GM19468 (cell line): ENCODE data around the gene LFNG.
"Not testable (repeated sequence)": the region's sequence is repeated elsewhere in the genome, so short reads cannot be mapped to it uniquely, and the experiment has no call there.

Experiments used
- ATAC-seq: cut with Tn5 transposase; IDR thresholded peaks from one replicate; pipeline ENCODE4 v1.9.1; 2021; ENCODE audit warnings: mild to moderate bottlenecking, moderate library complexity, moderate number of reproducible peaks; ENCODE audit not compliant: unreplicated experiment; ENCODE audit errors: extremely low read depth

Gene LFNG

DNA sequence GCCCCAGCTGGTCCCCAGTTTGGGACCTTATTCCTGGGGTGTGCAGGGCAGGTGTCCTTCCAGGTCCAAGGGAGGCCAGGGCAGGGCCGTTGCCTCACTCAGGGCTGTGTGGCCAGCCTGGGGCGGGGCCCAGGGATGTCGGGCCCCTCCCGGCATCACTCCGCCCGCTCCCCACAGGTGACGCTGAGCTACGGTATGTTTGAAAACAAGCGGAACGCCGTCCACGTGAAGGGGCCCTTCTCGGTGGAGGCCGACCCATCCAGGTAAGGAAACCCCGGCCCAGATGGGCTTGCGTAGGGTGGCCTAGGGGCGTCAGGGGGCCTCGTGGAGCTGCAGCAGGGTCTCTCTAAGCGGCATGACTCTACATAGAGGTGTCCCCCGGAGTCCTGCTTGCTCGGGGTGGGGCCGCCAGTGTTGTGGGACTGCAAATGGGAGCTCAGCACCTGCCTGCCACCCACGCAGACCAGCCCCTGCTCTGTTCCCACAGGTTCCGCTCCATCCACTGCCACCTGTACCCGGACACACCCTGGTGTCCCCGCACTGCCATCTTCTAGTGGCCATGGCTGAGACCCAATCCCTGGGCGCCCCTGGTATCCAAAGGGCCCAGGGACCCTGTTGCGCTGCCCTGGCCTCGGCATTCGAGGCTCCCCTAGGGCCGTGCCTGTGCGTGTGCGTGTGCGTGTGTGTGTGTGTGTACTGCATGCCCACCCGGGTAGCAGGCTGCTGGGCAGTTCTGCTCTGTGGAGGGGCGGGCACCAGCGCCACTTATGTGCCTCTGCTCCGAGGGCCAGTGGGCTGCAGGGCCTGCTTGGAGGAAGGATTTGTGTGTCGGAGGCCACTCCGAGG lies 7.3 kb downstream of the LFNG start:
- no peak for ATAC-seq

DNA sequence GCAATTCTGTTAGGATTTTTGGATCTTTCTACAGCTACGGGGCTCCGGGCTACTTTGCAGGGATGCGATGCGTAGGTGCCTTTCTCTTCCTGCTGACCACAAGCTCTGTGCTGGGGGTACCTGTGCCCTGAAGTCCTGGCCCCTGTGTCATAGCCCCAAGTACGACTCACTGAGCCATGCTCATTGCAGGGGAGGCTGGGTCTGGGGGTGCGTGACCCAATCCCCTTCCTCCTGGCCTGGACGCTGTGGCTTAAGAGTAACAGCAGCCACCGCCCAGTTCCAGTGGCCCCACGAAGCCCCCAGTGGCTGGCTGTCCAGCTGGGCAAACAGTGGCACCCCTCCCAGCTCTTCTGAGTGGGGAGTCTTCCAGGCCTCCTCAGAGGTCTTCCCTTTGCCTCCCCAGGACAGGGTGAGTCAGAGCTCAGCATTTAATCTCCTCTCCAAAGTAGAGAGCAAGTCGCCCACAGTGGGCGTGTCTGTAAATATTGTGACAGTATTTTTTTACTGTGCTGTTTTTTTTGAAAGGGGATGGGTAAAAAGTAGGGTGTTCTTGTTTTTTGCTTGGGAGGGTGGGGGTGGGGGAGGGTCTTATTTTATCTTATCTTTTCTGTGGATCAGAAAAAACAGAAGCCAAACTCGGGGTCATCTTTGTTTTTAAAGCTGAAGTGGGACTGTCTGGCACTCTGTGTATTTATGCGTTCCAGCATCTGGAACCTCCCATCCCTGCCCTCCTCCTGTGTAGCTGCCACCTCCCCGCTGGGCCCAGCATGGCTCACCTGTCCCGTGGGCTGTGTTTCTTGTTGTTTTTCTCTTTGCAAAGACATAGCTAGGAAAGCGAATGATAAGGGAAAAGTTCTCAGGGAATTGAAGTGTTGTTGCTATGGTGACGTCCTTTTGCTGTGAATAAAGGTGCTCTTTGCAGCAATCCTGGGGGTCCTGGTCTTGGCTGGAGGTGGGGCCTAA lies 8.2 kb downstream of the LFNG start:
- no peak for ATAC-seq

DNA sequence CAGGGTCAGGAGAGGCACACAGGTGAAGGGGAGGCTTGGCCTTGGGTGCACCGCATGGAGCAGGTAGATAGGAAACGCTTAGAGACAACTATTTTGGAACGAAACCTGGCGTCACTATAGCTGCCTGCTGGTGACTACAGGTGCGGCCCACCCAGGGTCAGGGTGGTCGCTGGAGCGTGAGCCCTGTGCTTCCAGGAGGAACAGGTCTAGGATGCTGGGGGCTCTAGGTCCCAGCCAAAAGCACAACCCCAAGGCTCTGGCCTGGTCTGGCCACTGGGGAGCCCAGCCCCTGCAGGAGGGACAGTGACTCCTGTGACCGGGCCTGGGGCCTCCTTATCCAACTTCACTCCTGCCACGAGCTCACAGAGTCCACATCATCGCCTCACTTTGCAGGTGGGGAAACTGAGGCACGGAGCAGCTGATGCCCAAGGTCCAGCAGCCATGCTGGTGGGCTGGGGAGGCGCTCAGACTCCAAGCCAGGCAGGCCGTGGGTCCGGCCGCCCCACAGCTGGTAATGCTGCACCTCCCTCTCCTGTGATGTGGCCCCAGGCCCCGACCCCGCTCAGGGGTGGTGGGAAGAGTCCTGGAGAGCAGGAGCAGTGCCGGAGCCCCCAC lies 9.0 kb downstream of the LFNG start:
- ATAC-seq, result no peak

DNA sequence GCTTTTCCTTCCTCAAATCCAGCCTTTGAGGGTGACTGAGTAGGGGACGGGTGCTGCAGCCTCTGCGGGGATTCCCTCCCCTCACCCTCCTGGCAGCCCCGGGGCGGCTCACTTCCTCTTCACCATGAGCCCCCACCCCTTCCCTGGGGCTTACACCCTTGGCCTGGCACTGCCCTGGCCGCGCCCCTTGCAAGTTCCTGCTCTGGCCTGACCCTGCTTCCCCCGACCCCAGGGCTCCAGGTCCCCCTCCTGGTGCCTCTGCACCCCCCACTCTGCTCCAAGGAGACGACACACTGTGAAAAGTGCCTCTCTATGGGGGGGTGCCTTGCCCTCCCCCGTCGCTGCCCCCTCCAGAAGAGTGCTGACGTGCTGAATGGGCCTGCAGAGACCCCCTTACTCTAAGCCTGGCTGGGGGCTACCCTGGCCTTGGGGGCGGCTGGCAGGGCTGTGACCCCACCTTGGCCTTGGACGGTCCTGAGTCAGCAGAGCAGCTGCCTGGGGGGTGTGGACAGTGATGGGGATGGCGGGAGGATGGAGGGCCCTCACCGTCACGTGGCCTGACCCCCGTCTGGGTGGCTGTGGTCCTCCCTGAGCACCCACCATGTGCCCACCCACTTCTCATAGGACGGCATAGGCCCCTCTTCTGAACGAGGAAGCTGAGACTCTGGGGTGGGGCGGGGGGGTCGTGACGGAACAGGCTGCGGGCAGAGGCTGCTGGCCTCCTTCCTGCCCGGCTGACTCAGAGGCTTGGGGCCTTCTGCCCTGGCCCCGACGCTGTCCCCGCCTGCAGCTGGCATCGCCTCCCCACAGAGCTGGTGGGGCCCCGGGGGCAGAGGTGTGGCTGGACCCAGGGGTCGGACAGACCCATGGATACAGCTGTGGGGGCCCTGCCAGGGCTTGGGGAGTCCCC lies 9.8 kb downstream of the LFNG start:
- no peak for ATAC-seq

DNA sequence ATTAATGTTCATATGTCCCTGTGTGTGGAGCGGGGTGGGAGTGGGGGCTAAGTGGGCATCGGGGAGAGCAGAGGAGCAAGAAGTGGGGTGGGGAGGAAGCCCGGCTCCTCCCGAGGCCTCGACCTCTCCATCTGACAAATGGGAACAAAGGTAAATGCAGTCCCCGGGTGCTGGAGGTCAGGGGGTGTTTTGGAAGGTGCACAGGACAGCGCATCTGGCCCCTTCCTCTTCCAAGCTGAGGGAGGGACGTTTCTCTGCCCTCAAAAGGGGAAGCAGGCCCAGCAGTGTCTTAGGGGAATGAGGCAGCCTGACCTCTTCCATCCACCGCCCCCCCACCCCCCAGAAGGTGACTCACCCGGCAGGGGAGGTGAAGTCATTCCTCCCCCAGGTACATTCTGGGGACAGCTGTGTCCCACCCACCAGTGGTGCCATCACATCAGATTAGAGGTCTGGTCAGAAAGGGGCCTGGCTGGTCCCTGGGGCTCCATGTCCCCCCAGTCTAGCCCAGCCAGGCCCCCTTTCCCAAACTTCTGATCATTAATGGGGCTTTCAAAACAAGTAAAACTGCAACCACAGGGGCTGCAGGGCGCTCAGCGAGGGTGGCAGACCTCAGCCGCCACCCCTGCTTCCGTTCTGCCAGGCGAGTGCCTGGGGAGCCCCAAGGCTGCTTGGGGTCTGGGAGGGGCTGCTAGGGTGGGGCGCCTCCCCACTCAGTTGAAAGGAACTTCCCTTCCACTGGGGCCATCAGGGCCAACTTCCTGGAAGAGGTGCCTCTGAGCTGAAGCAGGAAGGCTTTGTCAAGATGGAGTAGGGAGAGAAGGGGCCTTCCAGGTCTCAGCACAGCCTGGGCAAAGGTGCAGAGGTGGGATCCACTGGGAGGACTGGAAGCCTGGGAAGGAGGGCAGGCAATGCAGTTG lies 10.8 kb downstream of the LFNG start:
- no peak for ATAC-seq

DNA sequence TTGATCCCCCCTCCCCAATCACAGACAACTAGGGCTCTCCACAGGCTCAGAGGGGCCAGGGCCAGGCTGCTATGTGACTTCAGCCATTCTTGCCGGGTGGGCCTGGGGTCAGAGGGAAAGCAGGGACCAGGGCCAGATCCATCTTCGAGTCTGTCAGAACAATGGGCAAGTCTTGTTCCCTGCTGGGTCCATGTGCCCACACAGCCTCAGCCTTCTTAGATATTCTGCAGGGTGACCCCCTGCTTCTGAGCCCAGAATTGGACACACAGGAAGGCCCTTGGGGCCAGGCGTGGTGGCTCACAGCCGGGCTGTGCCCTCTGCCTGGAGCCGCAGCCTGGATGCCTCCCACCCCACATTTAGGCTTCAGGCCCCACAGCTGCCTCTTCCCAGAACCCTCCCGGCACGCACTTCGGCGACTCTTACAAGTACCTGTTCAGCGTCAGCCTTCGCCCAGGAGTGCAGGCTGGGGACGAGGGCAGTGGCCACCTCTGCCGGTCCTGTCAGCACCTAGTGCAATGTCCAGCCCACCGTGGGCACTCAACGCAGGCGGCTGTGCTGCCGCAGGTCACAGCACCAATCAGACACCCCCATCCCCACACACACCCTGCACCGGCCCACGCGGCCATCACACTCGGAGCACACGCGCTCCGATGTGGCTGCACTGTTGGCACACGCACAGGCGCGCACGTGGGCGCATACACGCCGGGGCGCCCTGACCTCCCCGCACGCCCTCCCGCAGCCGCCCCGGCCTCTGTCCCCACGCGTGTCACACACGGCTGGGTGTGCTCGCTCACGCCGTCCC lies 11.6 kb downstream of the LFNG start:
- not testable (repeated sequence) for ATAC-seq

DNA sequence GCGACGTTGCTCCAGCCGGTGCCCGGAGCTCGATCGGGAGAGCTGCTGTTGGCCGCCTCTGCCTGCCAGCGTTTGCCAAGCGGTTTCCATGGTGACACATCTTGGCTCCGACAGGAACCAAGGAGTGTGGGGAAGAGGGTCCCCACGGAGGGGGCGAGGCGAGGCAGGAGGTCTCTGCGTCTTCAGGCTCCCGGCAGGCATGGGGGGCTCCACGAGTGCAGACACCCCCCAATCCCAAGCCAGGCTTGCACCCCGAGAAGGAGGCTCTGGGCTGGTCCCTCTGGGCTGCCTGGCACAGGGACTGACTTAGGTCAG lies 12.2 kb downstream of the LFNG start:
- not testable (repeated sequence) for ATAC-seq

DNA sequence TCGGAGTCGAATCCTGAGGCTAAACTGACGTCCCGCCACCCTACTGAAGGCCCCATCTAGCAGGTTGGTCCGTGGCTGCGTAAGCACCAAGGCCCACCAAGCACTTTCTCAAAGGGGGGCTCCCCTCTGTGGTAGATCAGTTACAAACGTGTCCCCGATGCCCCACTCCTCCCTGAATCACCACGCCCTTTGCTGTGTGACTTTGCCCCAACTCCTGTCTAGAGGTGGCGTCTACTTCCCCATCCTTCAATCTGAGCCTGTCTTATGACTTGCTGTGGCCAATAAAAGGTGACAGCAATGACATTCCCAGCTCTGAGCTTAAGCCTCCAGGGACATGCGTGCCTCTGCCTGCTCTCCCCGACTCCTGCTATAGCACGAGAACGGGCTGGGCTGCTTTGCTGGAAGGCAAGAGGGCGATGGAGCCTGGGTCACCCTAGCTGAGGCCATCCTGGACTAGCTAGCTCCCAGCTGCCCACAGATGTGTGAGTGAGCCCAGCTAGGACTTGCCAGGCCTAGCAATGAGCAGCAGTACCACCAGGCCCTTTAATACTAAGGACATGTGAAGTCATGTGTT lies 12.7 kb downstream of the LFNG start:
- not testable (repeated sequence) for ATAC-seq

DNA sequence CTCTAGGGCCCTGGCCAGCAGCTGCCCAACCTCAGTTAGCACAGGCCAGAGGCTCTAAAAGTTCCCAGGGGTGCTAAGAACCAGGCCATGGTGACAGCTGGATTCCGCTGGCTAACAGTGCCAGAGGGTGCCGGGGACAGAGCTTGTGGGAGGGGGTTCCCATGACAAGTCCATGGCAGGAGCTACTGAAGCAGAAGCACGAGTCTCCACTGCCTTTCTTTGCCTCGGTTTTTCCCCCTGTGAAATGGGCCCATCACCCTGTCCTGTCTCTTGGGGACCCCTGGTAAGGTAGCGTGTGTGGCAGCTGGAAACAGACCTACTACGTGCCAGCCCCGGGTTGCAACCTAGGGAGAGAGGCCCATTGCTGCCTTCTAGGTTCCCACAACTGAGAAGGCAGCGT lies 13.2 kb downstream of the LFNG start:
- ATAC-seq, result not testable (repeated sequence)

DNA sequence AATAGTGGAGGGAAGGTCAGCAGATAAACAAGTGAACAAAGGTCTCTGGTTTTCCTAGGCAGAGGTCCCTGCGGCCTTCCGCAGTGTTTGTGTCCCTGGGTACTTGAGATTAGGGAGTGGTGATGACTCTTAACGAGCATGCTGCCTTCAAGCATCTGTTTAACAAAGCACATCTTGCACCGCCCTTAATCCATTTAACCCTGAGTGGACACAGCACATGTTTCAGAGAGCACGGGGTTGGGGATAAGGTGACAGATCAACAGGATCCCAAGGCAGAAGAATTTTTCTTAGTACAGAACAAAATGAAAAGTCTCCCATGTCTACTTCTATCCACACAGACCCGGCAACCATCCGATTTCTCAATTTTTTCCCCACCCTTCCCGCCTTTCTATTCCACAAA lies 14.0 kb downstream of the LFNG start:
- not testable (repeated sequence) for ATAC-seq

DNA sequence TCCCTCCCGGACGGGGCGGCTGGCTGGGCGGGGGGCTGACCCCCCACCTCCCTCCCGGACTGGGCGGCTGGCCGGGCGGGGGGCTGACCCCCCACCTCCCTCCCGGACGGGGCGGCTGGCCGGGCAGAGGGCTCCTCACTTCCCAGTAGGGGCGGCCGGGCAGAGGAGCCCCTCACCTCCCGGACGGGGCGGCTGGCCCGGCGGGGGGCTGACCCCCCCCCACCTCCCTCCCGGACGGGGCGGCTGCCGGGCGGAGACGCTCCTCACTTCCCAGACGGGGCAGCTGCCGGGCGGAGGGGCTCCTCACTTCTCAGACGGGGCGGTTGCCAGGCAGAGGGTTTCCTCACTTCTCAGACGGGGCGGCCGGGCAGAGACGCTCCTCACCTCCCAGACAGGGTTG lies 14.6 kb downstream of the LFNG start:
- not testable (repeated sequence) for ATAC-seq

DNA sequence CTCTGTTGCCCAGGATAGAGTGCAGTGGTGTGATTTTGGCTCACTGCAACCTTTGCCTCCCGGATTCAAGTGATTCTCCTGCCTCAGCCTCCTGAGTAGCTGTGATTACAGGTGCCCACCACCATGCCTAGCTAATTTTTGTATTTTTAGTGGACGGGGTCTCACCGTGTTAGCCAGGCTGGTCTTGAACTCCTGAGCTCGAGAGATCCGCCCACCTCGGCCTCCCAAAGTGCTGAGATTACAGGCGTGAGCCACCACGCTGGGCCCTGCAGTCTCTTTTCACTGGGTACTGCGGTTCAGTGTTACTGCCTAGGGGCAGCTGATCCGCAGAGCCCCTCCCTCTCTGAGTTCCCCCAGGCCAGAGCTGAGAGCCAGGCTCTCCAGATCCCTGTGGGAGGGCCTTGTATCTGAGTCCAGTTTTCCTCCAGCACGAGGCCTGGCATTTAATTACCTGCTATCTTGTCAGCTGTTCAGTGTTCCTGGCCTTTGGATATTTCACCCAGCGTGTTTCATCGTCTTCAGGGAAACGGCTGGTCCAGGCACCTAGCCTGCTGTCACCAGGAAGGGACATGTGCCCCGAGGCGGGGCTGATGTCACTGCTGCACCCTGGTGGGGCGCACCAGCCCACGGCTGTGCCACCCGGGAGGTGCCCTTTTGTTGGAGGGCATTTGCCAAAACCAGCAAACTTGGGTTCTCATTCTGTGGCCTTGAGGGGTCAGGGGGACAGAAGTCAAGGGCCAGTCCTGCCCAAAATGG lies 16.5 kb downstream of the LFNG start:
- not testable (repeated sequence) for ATAC-seq

DNA sequence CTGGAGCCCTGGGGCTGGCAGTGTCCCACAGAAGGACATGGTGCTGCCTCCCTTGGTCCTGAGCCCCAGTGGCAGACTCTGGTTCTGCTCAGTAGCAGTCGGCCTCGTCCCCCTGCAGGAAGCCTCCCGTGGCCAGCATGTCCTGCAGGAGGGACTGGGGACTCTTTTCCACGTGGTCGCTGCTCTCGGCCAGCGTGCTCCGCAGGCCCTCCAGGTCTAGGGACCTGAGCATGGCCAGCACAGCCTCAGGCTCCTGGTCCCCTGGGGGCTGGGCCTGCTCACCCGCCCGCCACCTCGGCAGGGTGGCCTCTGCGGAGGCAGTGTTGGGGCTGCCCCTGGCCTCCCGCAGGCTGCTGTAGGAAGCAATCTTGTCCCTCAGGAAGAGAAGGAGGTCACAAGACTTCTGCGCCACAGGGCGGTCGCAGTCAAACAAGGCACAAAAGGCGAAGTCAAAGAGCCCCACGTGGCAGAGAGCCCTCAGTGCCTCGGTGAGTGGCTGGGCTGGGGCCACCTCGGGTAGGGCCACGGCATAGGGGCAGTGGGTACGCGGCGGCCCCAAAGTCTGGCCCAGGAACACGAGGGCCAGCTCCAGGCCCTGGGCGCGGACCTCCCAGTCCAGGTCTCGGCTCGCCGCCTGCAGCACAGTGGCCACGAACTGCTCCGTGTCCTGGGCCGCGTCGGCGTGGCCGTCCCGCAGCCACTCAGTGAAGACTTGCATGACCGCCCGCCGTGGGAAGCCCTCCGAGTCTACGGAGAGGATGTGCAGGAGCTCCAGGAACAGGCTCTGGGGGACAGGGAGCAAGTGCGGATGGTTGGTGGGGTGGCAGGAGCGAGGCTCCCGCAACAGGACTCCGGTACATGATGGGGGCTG lies 18.6 kb downstream of the LFNG start:
- ATAC-seq, result no peak

DNA sequence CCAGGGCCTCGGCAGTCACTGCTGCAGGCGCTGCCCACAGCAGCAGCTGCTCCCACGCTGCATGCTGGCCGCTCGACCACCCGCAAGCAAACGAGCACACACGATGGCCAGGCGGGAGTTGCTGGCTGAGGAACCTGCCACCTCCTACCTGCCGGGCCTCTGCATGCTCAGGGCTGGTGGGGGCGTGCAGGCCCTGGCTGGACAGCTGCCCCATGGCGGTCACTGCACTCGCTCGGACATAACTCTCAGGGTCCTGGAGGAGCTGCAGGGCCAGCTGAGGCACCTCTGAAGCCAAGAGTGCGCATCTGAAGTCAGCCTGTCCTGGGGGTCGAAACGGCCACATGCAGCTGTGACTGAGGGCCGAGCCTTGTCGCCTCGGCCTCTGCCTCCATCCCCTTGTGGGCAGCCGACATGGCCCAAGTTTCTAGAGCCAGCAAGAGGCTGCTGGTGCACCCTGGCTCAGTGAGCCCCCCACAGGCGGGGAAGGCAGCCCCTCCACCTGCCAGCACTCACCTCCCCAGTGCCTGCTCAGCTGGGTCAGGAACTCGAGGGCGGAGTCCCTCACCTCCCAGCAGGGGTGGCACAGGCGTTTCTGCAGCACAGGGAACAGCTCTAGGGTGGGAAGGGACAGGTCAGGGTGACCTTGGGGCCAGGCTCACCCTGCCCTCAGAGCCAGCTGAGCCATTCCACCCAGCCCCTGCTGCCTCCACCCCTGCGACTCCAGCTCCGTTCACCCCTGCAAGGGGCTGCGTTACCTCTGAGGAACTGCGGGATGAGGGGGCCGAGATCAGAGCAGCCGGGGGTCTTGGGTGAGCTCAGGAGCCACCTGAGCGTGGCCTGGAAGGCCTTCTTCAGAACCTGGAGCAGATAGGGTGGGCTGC lies 19.7 kb downstream of the LFNG start:
- no peak for ATAC-seq

DNA sequence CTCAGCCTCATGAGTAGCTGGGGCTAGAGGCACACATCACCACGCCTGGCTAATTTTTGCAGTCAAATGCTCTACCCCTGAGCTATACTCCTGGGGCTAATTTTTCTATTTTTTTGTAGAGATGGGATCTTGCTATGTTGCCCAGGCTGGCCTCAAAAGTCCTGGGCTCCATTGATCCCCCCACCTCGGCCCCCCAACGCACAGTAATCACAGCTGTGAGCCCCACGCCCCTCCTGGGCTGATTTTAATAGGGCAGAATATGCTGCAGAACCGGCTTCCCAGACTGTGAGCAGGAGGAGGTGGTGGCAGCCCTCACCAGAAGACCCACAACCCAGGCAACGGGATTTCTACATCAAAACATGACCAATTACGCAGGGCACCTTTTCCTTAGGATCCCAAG lies 20.6 kb downstream of the LFNG start:
- no peak for ATAC-seq
